ENCODE measurements around the gene SELENOM.

SELENOM gene

DNA sequence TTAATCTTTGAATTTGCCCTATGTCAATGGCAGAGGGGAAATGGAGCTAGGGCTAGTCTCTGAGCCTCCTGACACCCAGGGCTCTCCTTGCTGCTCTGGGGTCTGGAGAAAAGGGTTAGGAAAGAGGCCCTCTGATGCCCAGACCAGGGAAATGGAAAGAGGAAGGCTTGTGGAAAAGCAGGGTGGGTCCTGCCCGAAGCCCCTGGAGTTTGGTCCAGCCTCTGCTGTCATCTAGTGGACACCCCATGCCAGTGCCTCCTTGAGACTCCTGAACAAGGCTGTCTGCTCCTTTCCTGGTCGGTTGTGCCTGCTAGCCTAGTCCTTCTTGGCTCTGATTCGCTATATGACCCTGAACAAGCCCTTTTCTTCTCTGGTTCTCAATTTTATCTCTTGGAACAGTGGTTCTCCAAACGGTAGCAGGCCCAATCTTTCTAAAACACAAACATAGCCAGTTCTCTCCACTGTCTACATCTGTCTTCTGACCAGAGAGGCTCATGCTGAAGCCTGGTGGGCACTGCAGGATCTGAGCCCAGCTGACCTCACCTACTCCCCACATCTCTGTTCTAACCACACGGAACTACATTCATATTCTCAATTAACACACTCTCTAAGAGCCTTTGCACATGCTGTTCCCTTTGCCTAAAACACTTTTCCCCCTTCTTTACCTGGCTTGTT lies 41.7 kb upstream of the SELENOM start:
- no peaks in the 10 kb centered on the region; the same call in 1 of the 2 replicates for H3K27me3 ChIP-seq (ENCODE audit: insufficient read depth, low read length)
- no peak overlapping the region for H3K9ac ChIP-seq (ENCODE audit: low read length)
- no peak overlapping the region for H3K4me2 ChIP-seq (ENCODE audit: low read length)
- H3K9me2 ChIP-seq (ENCODE audit: low read depth, low read length): no peaks in the 10 kb centered on the region
- H3K79me2 ChIP-seq (ENCODE audit: insufficient read depth, low read length): no peaks in the 10 kb centered on the region
- H2AFZ ChIP-seq (ENCODE audit: low read length): no peak overlapping the region
- H3K9me3 ChIP-seq (ENCODE audit: low read length): no peaks in the 10 kb centered on the region
- no peak overlapping the region for H3K27ac ChIP-seq (ENCODE audit: low read depth, low read length, poor library complexity, severe bottlenecking)
- H3K4me1 ChIP-seq (ENCODE audit: insufficient read depth, low read length, severe bottlenecking): no peaks in the 10 kb centered on the region
- H3K4me3 ChIP-seq (ENCODE audit: low read depth, low read length, poor library complexity, severe bottlenecking): no peak overlapping the region
- no peaks in the 10 kb centered on the region for H3F3A ChIP-seq (ENCODE audit: insufficient read depth, low read length)
- no peaks in the 10 kb centered on the region for H3K36me3 ChIP-seq (ENCODE audit: insufficient read depth, low read length)
- H4K20me1 ChIP-seq (ENCODE audit: insufficient read depth, low read length): no peaks in the 10 kb centered on the region
- TF ChIP-seq EZH2 (IDR thresholded peaks at IDR 0.05; ENCODE audit: borderline replicate concordance, low read length): no peak
- TF ChIP-seq, protein P1, sequence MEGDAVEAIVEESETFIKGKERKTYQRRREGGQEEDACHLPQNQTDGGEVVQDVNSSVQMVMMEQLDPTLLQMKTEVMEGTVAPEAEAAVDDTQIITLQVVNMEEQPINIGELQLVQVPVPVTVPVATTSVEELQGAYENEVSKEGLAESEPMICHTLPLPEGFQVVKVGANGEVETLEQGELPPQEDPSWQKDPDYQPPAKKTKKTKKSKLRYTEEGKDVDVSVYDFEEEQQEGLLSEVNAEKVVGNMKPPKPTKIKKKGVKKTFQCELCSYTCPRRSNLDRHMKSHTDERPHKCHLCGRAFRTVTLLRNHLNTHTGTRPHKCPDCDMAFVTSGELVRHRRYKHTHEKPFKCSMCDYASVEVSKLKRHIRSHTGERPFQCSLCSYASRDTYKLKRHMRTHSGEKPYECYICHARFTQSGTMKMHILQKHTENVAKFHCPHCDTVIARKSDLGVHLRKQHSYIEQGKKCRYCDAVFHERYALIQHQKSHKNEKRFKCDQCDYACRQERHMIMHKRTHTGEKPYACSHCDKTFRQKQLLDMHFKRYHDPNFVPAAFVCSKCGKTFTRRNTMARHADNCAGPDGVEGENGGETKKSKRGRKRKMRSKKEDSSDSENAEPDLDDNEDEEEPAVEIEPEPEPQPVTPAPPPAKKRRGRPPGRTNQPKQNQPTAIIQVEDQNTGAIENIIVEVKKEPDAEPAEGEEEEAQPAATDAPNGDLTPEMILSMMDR (IDR thresholded peaks at IDR 0.05; ENCODE audit: low read length): peak; percentile 92

DNA sequence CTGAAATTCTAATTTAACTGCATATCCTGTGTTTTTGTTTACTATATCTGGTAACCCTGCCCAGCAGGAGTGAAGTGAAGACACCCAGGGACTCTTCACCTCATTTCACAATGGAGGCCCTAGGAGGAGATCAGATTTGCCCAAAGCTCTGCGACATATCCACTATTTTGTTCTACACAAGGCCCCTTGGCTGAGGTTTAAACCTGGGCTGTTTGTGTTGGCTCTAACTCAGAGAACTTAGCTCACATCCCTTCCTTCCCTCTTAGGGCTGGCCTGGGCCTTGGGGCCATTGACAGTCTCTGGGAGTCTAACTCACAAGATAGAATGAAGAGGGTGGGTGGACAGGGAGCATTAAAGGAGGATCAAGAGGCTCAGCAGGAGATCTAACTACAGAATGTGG lies 41.1 kb upstream of the SELENOM start:
- Histone ChIP-seq H3F3A (ENCODE audit: insufficient read depth, low read length) (no peaks in the 10 kb centered on the region), H3K4me2 (ENCODE audit: low read length) (no peak overlapping the region), H3K4me3 (ENCODE audit: low read depth, low read length, poor library complexity, severe bottlenecking) (no peak overlapping the region), H4K20me1 (ENCODE audit: insufficient read depth, low read length) (no peaks in the 10 kb centered on the region), H3K9ac (ENCODE audit: low read length) (no peak overlapping the region), H3K79me2 (ENCODE audit: insufficient read depth, low read length) (no peaks in the 10 kb centered on the region), H3K27me3 (ENCODE audit: insufficient read depth, low read length) (no peaks in the 10 kb centered on the region; the same call in 1 of the 2 replicates), H2AFZ (ENCODE audit: low read length) (no peak overlapping the region), H3K9me2 (ENCODE audit: low read depth, low read length) (no peaks in the 10 kb centered on the region), H3K9me3 (ENCODE audit: low read length) (no peaks in the 10 kb centered on the region), H3K36me3 (ENCODE audit: insufficient read depth, low read length) (no peaks in the 10 kb centered on the region), H3K4me1 (ENCODE audit: insufficient read depth, low read length, severe bottlenecking) (no peaks in the 10 kb centered on the region), H3K27ac (ENCODE audit: low read depth, low read length, poor library complexity, severe bottlenecking) (no peak overlapping the region)
- TF ChIP-seq EZH2 (IDR thresholded peaks at IDR 0.05; ENCODE audit: borderline replicate concordance, low read length): no peak
- TF ChIP-seq, protein P1 (IDR thresholded peaks at IDR 0.05; ENCODE audit: low read length): no peak

DNA sequence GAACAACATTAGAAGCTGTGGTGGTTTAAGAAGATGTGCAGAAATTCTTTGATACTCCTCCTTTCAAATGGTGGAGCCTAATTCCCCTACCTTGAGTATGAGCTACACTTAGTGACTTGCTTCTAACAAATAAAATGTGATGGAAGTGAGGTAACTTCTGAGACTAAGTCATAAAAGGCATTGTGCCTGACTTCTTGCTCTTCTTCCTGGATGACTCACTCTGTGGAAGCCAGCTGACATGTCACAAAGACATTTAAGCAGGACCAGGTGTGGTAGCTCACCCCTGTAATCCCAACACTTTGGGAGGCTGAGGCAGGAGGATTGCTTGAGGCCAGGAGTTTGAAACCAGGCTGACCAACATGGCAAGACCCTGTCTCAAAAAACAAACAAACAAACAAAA lies 36.9 kb upstream of the SELENOM start:
- Histone ChIP-seq H3K36me3 (ENCODE audit: insufficient read depth, low read length) (no peaks in the 10 kb centered on the region), H3K4me2 (ENCODE audit: low read length) (no peak overlapping the region), H3F3A (ENCODE audit: insufficient read depth, low read length) (no peaks in the 10 kb centered on the region), H3K9me3 (ENCODE audit: low read length) (no peaks in the 10 kb centered on the region), H3K79me2 (ENCODE audit: insufficient read depth, low read length) (no peaks in the 10 kb centered on the region), H3K9ac (ENCODE audit: low read length) (no peak overlapping the region), H3K9me2 (ENCODE audit: low read depth, low read length) (no peaks in the 10 kb centered on the region), H3K27me3 (ENCODE audit: insufficient read depth, low read length) (no peaks in the 10 kb centered on the region; the same call in 1 of the 2 replicates), H3K4me3 (ENCODE audit: low read depth, low read length, poor library complexity, severe bottlenecking) (no peak overlapping the region), H3K4me1 (ENCODE audit: insufficient read depth, low read length, severe bottlenecking) (no peaks in the 10 kb centered on the region), H3K27ac (ENCODE audit: low read depth, low read length, poor library complexity, severe bottlenecking) (no peak overlapping the region), H2AFZ (ENCODE audit: low read length) (no peak overlapping the region), H4K20me1 (ENCODE audit: insufficient read depth, low read length) (no peaks in the 10 kb centered on the region)
- TF ChIP-seq, protein P1 (IDR thresholded peaks at IDR 0.05; ENCODE audit: low read length): no peak
- TF ChIP-seq EZH2 (IDR thresholded peaks at IDR 0.05; ENCODE audit: borderline replicate concordance, low read length): no peak
